ENCODE data around the gene GSK3B. TPM values are rescaled to one million over a fixed set of nuclear protein-coding genes. Genes with fewer than 3 reads are reported as not detected.

The GSK3B gene
- total and polyA plus RNA-seq, 10 of the 15 experiments (the other 5 are each of a cell fraction or from before 2014, with no cell fraction given), result 8.5 to 49.8 (median 25.5) TPM

GRCh38 chr3:120125992-120126391 is 31.7 kb upstream of the GSK3B start (continued):
- TF ChIP-seq CUX1 (IDR thresholded peaks at IDR 0.05; ENCODE audit: insufficient replicate concordance, low read depth, low read length) (no peak), BCL11A (IDR thresholded peaks at IDR 0.05; ENCODE audit: low read depth, low read length) (no peak), USF1 (IDR thresholded peaks at IDR 0.05; ENCODE audit: borderline replicate concordance, extremely low read length, insufficient read depth, low read depth, low read length) (no peak), IRF3 (IDR thresholded peaks at IDR 0.05) (no peak), STAT3 (IDR thresholded peaks at IDR 0.05; ENCODE audit: low read depth, low read length) (no peak)
